GM23338 (cell line): ENCODE results near the gene CLGN. TPM values are rescaled to one million over a fixed set of nuclear protein-coding genes. Genes with fewer than 3 reads are reported as not detected.

Experiments
- ATAC-seq: fragments of 200-7000 bp; cut with Tn5 transposase; 3 replicates; pipeline ENCODE4 v1.9.1; 2020
- DNase-seq: peaks from one replicate; pipeline ENCODE4 v3.0.0-alpha.2; 2015; ENCODE audit warnings: low spot score
- H2AFZ ChIP-seq: fragments of 200-600 bp; sonication (generic); 2 replicates; pipeline ENCODE4 v1.8.0; 2016; ENCODE audit warnings: antibody characterized with exemption, mild to moderate bottlenecking, moderate library complexity
- H3F3A ChIP-seq: fragments of 200-600 bp; sonication (generic); replicated peaks from 2 replicates; pipeline ENCODE4 v1.8.0; 2017; ENCODE audit warnings: antibody characterized with exemption, mixed run types, low read depth
- H3K27ac ChIP-seq: fragments of 200-600 bp; sonication (generic); 2 replicates; pipeline ENCODE4 v1.6.1; 2016; ENCODE audit warnings: low read depth
- H3K27me3 ChIP-seq: fragments of 200-600 bp; sonication (generic); 2 replicates; pipeline ENCODE4 v1.8.0; 2016; ENCODE audit warnings: mild to moderate bottlenecking, mixed run types, moderate library complexity; ENCODE audit not compliant: insufficient read depth
- H3K36me3 ChIP-seq: fragments of 200-600 bp; sonication (generic); 2 replicates; pipeline ENCODE4 v1.8.0; 2016; ENCODE audit warnings: mild to moderate bottlenecking; ENCODE audit not compliant: insufficient read depth
- H3K4me1 ChIP-seq: fragments of 200-600 bp; sonication (generic); 2 replicates; pipeline ENCODE4 v1.8.0; 2016; ENCODE audit warnings: mild to moderate bottlenecking, moderate library complexity; ENCODE audit not compliant: insufficient read depth
- H3K4me2 ChIP-seq: fragments of 200-600 bp; sonication (generic); 2 replicates; pipeline ENCODE4 v1.7.1; 2017; ENCODE audit warnings: mixed run types
- H3K4me3 ChIP-seq: fragments of 200-600 bp; sonication (generic); 2 replicates; pipeline ENCODE4 v1.6.1; 2016; ENCODE audit warnings: mixed run types
- H3K79me2 ChIP-seq: fragments of 200-600 bp; sonication (generic); replicated peaks from 2 replicates; pipeline ENCODE4 v1.8.0; 2017; ENCODE audit warnings: mild to moderate bottlenecking; ENCODE audit not compliant: insufficient read depth
- H3K9me2 ChIP-seq: fragments of 200-600 bp; sonication (generic); 2 replicates; pipeline ENCODE4 v1.8.0; 2017; ENCODE audit not compliant: insufficient read depth
- H4K20me1 ChIP-seq: fragments of 200-600 bp; sonication (generic); replicated peaks from 2 replicates; pipeline ENCODE4 v1.8.0; 2017; ENCODE audit warnings: mild to moderate bottlenecking; ENCODE audit not compliant: insufficient read depth
- H3K27ac Mint-ChIP-seq: 2 replicates; pipeline ENCODE4 v1.8.0; 2020; ENCODE audit warnings: inconsistent platforms, mild to moderate bottlenecking, moderate library complexity, mixed read lengths
- H3K27me3 Mint-ChIP-seq: 3 replicates; pipeline ENCODE4 v1.8.0; 2022; ENCODE audit warnings: low read depth, mild to moderate bottlenecking, moderate library complexity, mixed read lengths, inconsistent platforms; ENCODE audit not compliant: insufficient read depth, poor library complexity
- H3K36me3 Mint-ChIP-seq: 3 replicates; pipeline ENCODE4 v1.8.0; 2021; ENCODE audit warnings: low read depth, mild to moderate bottlenecking, inconsistent platforms, moderate library complexity, mixed read lengths
- H3K4me1 Mint-ChIP-seq: 3 replicates; pipeline ENCODE4 v1.8.0; 2020; ENCODE audit warnings: mild to moderate bottlenecking, inconsistent platforms, mixed read lengths
- H3K4me3 Mint-ChIP-seq: 3 replicates; pipeline ENCODE4 v1.8.0; 2021; ENCODE audit warnings: moderate library complexity, mild to moderate bottlenecking, inconsistent platforms, mixed read lengths
- H3K9me3 Mint-ChIP-seq: 3 replicates; pipeline ENCODE4 v1.8.0; 2020; ENCODE audit warnings: moderate library complexity, mild to moderate bottlenecking, inconsistent platforms, mixed read lengths
- CTCF ChIP-seq, 2 experiments: fragments of 200-600 bp in 1 of 2; sonication (generic) in 1 of 2; conservative IDR thresholded peaks; 2 replicates each; pipeline versions ENCODE4 v1.5.1 to v1.6.1; 2016 to 2017; ENCODE audit warnings: antibody characterized with exemption in 2 of 2, low read depth in 2 of 2, mild to moderate bottlenecking in 2 of 2, moderate library complexity in 1 of 2
- ETS1 ChIP-seq: IDR thresholded peaks from 2 replicates; pipeline ENCODE4 v1.6.1; 2016; ENCODE audit warnings: antibody characterized with exemption
- EZH2phosphoT487 ChIP-seq: fragments of 200-600 bp; sonication (generic); IDR thresholded peaks from one replicate; pipeline ENCODE4 v1.8.1; 2018; ENCODE audit warnings: antibody characterized with exemption; ENCODE audit not compliant: unreplicated experiment
- JUNB ChIP-seq: IDR thresholded peaks from one replicate; pipeline ENCODE4 v1.6.1; 2016; ENCODE audit warnings: antibody characterized with exemption; ENCODE audit not compliant: unreplicated experiment
- POLR2AphosphoS5 ChIP-seq: IDR thresholded peaks from 2 replicates; pipeline ENCODE4 v1.6.1; 2016; ENCODE audit warnings: antibody characterized with exemption, low read depth
- STAT1 ChIP-seq: IDR thresholded peaks from one replicate; pipeline ENCODE4 v1.6.1; 2016; ENCODE audit warnings: antibody characterized with exemption; ENCODE audit not compliant: unreplicated experiment
- ZNF331 ChIP-seq: fragments of 250-450 bp; sonication (Bioruptor Pico); IDR thresholded peaks from 2 replicates; pipeline ENCODE4 v1.5.0; 2020; ENCODE audit warnings: low read depth, mild to moderate bottlenecking, moderate library complexity
- ZNF462 ChIP-seq: fragments of 250-450 bp; sonication (Bioruptor Pico); IDR thresholded peaks from 2 replicates; pipeline ENCODE4 v1.5.0; 2020; ENCODE audit warnings: mild to moderate bottlenecking, moderate library complexity
- polyA plus RNA-seq: library from polyadenylated mRNA; unstranded; fragments of >200 nt; fragmentation: Nextera tagmentation; extraction: Ambion mirVana; gene quantifications from 2 replicates; pipeline ENCODE4 v1.2.1, GENCODE V29; 2016
- total RNA-seq: library from RNA; depleted of rRNA; stranded (reverse); fragments of >200 nt; shearing (Covaris generic); gene quantifications from 2 replicates; pipeline ENCODE4 v1.2.3, GENCODE V29; 2014

The CLGN gene
- total and polyA plus RNA-seq, 2 experiments from 2014 or later: 4.0 to 5.2 TPM

GRCh38 chr4:140408974-140409373 lies 18.5 kb downstream of the CLGN start (continued):
- TF ChIP-seq ETS1 (no peak), JUNB (no peak), STAT1 (no peak), ZNF331 (CRISPR knock-in tag) (no peak)

- H3K27me3 Mint-ChIP-seq: no peaks in the 10 kb centered on the region
- ATAC-seq (no peak), DNase-seq (no peak)
- Histone ChIP-seq H3K27ac (no peak overlapping the region), H3K36me3 (no peaks in the 10 kb centered on the region), H2AFZ (no peak overlapping the region), H3K4me3 (no peak overlapping the region), H3K79me2 (no peaks in the 10 kb centered on the region), H4K20me1 (no peaks in the 10 kb centered on the region), H3K9me2 (no peaks in the 10 kb centered on the region), H3K27me3 (no peaks in the 10 kb centered on the region), H3F3A (no peaks in the 10 kb centered on the region), H3K4me2 (no peak overlapping the region), H3K4me1 (no peaks in the 10 kb centered on the region)
- no peak overlapping the region for H3K4me3 Mint-ChIP-seq
- H3K9me3 Mint-ChIP-seq: no peaks in the 10 kb centered on the region
- no peak overlapping the region for H3K27ac Mint-ChIP-seq
- H3K36me3 Mint-ChIP-seq: no peaks in the 10 kb centered on the region
- no peaks in the 10 kb centered on the region for H3K4me1 Mint-ChIP-seq
- no peak for TF ChIP-seq ETS1
- TF ChIP-seq EZH2phosphoT487: no peak
- TF ChIP-seq STAT1: no peak
- TF ChIP-seq POLR2AphosphoS5: no peak
- TF ChIP-seq CTCF (conservative IDR thresholded peaks at IDR 0.05; ENCODE audit: low read depth in 2 of 2): no peak
- no peak for TF ChIP-seq ZNF462 (CRISPR knock-in tag)
Observed at GRCh38 chr4:140406292-140406691, 21.2 kb downstream of the CLGN start.
